GM12878 (cell line): ENCODE data around the gene NUTM1. TPM values are rescaled to one million over a fixed set of nuclear protein-coding genes. Genes with fewer than 3 reads are reported as not detected.

ENCODE experiments used
- ASH2L ChIP-seq: fragments of 300-600, 200-600 bp; sonication (generic); IDR thresholded peaks from 2 replicates; pipeline ENCODE4 v1.6.1; 2017; ENCODE audit warnings: low read depth, mild to moderate bottlenecking, borderline replicate concordance
- ATF3 ChIP-seq: IDR thresholded peaks from 2 replicates; pipeline ENCODE4 v1.6.1; 2011; ENCODE audit warnings: low read depth, mild to moderate bottlenecking, low read length, moderate library complexity, borderline replicate concordance; ENCODE audit errors: extremely low read depth
- BHLHE40 ChIP-seq, 2 experiments: fragments of 450-650 bp in 1 of 2; IDR thresholded peaks; 2 replicates each; pipeline ENCODE4 v1.6.1; 2011 to 2017; ENCODE audit warnings: low read depth in 2 of 2, borderline replicate concordance in 1 of 2, improper control_type of control experiment in 1 of 2, low read length in 1 of 2, mild to moderate bottlenecking in 1 of 2
- CBX3 ChIP-seq: fragments of 200-600 bp; sonication (generic); IDR thresholded peaks from 2 replicates; pipeline ENCODE4 v1.6.1; 2016; ENCODE audit warnings: low read depth, borderline replicate concordance
- CHD2 ChIP-seq: IDR thresholded peaks from 2 replicates; pipeline ENCODE4 v1.6.1; 2011; ENCODE audit warnings: low read depth, low read length, improper control_type of control experiment, borderline replicate concordance
- GATAD2B ChIP-seq: fragments of 450-650 bp; conservative IDR thresholded peaks from 2 replicates; pipeline ENCODE4 v1.6.1; 2017; ENCODE audit warnings: low read depth, mild to moderate bottlenecking, moderate library complexity
- HCFC1 ChIP-seq: fragments of 150-350 bp; IDR thresholded peaks from 2 replicates; pipeline ENCODE4 v1.6.1; 2014; ENCODE audit warnings: low read length
- IKZF2 ChIP-seq, 2 experiments: fragments of 450-650 bp; IDR thresholded peaks; 2 replicates each; pipeline ENCODE4 v1.6.1; 2017; ENCODE audit warnings: mild to moderate bottlenecking in 2 of 2, moderate library complexity in 2 of 2
- MXI1 ChIP-seq: fragments of 150-350 bp; IDR thresholded peaks from 2 replicates; pipeline ENCODE4 v1.6.1; 2011; ENCODE audit warnings: low read depth, mild to moderate bottlenecking, inconsistent platforms, low read length, improper control_type of control experiment
- NBN ChIP-seq: fragments of 450-650 bp; IDR thresholded peaks from 2 replicates; pipeline ENCODE4 v1.6.1; 2016
- NFXL1 ChIP-seq: fragments of 450-650 bp; IDR thresholded peaks from 2 replicates; pipeline ENCODE4 v1.6.1; 2017; ENCODE audit warnings: antibody characterized with exemption, mild to moderate bottlenecking, borderline replicate concordance
- NRF1 ChIP-seq: conservative IDR thresholded peaks from 2 replicates; pipeline ENCODE4 v1.6.1; 2011; ENCODE audit warnings: mild to moderate bottlenecking, low read depth, low read length, improper control_type of control experiment
- POLR2A ChIP-seq: IDR thresholded peaks from 2 replicates; pipeline ENCODE4 v1.6.1; 2011; ENCODE audit warnings: low read depth, mild to moderate bottlenecking, low read length
- RB1 ChIP-seq: fragments of 450-650 bp; formaldehyde crosslinking; IDR thresholded peaks from 2 replicates; pipeline ENCODE4 v1.6.1; 2017; ENCODE audit warnings: mild to moderate bottlenecking, borderline replicate concordance
- RBBP5 ChIP-seq: fragments of 200-600 bp; sonication (generic); conservative IDR thresholded peaks from 2 replicates; pipeline ENCODE4 v1.6.1; 2016
- SIX5 ChIP-seq: IDR thresholded peaks from 2 replicates; pipeline ENCODE4 v1.6.1; 2011; ENCODE audit warnings: mild to moderate bottlenecking, low read depth, low read length, moderate library complexity; ENCODE audit not compliant: severe bottlenecking
- SMARCA5 ChIP-seq: fragments of 450-650 bp; IDR thresholded peaks from 2 replicates; pipeline ENCODE4 v1.6.1; 2017; ENCODE audit warnings: mild to moderate bottlenecking
- TCF12 ChIP-seq: IDR thresholded peaks from 2 replicates; pipeline ENCODE4 v1.6.1; 2011; ENCODE audit warnings: low read depth, mild to moderate bottlenecking, low read length
- TCF3 ChIP-seq: IDR thresholded peaks from 2 replicates; pipeline ENCODE4 v1.6.1; 2012; ENCODE audit warnings: low read depth, mild to moderate bottlenecking, low read length, borderline replicate concordance; ENCODE audit not compliant: insufficient read depth
- ZNF622 ChIP-seq: fragments of 450-650 bp; IDR thresholded peaks from 2 replicates; pipeline ENCODE4 v1.6.1; 2017; ENCODE audit warnings: mild to moderate bottlenecking, inconsistent platforms
- polyA plus RNA-seq, 11 experiments: library from polyadenylated mRNA; depleted of rRNA in 4 of 11; unstranded in 6 of 11; stranded (reverse) in 5 of 11; fragments of >200 nt; fragmentation: Nextera tagmentation in 4 of 11; fragmentation: Illumina TruSeq in 1 of 11; extraction: Ambion mirVana in 4 of 11; extraction: Trizol in 1 of 11; gene quantifications; 1 replicate in 1 of 11; 2 replicates in 10 of 11; pipeline versions ENCODE4 v1.2.1 to v1.2.3, GENCODE V29; 2011 to 2016; ENCODE audit warnings: inconsistent platforms in 2 of 11, missing spikeins in 2 of 11, low read depth in 1 of 11
- total RNA-seq, 4 experiments: library from RNA; depleted of rRNA in 3 of 4; stranded (reverse); fragments of >200 nt in 3 of 4; fragmentation: Illumina TruSeq in 1 of 4; extraction: Trizol in 1 of 4; gene quantifications; 2 replicates each; pipeline versions ENCODE4 v1.2.1 to v1.2.3, GENCODE V29; 2013 to 2021
- TF ChIP-seq, protein P1 (sequence below): IDR thresholded peaks from 2 replicates; pipeline ENCODE4 v1.6.1; 2012; ENCODE audit warnings: low read depth, low read length, improper control_type of control experiment
- TF ChIP-seq, protein P2 (sequence below): IDR thresholded peaks from 2 replicates; pipeline ENCODE4 v1.6.1; 2012; ENCODE audit warnings: improper control_type of control experiment, low read depth, low read length; ENCODE audit not compliant: insufficient replicate concordance
- TF ChIP-seq, protein P3 (sequence below), 3 experiments: IDR thresholded peaks in 2 of 3; conservative IDR thresholded peaks in 1 of 3; 2 replicates each; pipeline ENCODE4 v1.5.1; 2011; ENCODE audit warnings: low read depth in 3 of 3, low read length in 3 of 3, mild to moderate bottlenecking in 3 of 3, control low read depth in 2 of 3, moderate library complexity in 2 of 3, inconsistent platforms in 1 of 3, mixed read lengths in 1 of 3; ENCODE audit not compliant: control insufficient read depth in 2 of 3, insufficient read depth in 1 of 3; ENCODE audit errors: extremely low read depth in 1 of 3

NUTM1 gene
- total and polyA plus RNA-seq, 10 of the 15 experiments (the other 5 are each of a cell fraction or from before 2014, with no cell fraction given), result under 0.01 to 0.05 TPM; not detected in 8

DNA sequence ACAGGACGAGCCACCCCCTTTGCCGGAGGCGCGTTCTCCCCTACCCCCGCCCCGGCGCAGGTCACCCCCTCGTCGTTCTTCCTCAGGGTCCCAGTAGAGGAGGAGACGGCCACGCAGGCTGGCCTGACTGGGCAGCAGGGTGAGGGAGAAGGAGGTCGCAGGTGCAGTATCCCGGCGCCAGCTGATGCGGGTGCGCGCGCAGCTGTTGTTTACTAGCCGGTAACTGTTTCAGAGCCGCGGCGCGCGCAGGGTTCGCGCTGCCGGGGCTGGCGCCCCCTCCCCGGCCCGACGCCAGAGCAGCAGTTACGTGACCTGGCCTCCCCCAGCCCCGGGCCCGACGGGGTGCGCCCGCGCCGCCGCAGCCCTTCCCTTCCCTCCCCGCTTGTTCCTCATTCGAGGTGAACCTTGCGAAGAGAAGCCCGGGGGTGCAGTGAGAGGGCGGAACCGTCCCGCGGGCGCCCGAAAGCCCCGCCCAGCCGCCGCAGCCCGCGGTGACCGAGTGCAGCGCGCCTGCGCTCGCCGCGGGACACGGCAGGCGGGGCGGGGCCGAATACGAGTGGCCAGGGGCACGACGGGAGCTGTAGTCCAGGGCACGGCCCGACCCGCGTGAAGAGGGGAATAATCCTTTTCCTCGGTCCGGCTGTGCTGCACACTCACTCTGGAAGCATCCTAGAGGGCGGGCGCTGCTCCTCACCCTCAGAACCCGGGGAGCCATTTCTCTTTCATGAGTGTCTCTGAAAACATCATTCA lies 5.4 kb upstream of the NUTM1 start, which contains the start of gene SLC12A6 (continued):
- no peak for TF ChIP-seq IKZF2 (IDR thresholded peaks at IDR 0.05)
- no peak for TF ChIP-seq ASH2L
- no peak for TF ChIP-seq ATF3
- TF ChIP-seq SMARCA5, result peak; percentile 83; the same call in 1 of the 2 replicates
- TF ChIP-seq, protein P1, sequence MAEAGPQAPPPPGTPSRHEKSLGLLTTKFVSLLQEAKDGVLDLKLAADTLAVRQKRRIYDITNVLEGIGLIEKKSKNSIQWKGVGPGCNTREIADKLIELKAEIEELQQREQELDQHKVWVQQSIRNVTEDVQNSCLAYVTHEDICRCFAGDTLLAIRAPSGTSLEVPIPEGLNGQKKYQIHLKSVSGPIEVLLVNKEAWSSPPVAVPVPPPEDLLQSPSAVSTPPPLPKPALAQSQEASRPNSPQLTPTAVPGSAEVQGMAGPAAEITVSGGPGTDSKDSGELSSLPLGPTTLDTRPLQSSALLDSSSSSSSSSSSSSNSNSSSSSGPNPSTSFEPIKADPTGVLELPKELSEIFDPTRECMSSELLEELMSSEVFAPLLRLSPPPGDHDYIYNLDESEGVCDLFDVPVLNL, result no peak
- peak; percentile 84 for TF ChIP-seq MXI1
- TF ChIP-seq TCF12, result peak; percentile 82
- peak; percentile 88 for TF ChIP-seq HCFC1
- TF ChIP-seq CHD2, result no peak
- TF ChIP-seq CBX3, result no peak
- TF ChIP-seq RB1, result peak; percentile 95
- TF ChIP-seq, protein P2, sequence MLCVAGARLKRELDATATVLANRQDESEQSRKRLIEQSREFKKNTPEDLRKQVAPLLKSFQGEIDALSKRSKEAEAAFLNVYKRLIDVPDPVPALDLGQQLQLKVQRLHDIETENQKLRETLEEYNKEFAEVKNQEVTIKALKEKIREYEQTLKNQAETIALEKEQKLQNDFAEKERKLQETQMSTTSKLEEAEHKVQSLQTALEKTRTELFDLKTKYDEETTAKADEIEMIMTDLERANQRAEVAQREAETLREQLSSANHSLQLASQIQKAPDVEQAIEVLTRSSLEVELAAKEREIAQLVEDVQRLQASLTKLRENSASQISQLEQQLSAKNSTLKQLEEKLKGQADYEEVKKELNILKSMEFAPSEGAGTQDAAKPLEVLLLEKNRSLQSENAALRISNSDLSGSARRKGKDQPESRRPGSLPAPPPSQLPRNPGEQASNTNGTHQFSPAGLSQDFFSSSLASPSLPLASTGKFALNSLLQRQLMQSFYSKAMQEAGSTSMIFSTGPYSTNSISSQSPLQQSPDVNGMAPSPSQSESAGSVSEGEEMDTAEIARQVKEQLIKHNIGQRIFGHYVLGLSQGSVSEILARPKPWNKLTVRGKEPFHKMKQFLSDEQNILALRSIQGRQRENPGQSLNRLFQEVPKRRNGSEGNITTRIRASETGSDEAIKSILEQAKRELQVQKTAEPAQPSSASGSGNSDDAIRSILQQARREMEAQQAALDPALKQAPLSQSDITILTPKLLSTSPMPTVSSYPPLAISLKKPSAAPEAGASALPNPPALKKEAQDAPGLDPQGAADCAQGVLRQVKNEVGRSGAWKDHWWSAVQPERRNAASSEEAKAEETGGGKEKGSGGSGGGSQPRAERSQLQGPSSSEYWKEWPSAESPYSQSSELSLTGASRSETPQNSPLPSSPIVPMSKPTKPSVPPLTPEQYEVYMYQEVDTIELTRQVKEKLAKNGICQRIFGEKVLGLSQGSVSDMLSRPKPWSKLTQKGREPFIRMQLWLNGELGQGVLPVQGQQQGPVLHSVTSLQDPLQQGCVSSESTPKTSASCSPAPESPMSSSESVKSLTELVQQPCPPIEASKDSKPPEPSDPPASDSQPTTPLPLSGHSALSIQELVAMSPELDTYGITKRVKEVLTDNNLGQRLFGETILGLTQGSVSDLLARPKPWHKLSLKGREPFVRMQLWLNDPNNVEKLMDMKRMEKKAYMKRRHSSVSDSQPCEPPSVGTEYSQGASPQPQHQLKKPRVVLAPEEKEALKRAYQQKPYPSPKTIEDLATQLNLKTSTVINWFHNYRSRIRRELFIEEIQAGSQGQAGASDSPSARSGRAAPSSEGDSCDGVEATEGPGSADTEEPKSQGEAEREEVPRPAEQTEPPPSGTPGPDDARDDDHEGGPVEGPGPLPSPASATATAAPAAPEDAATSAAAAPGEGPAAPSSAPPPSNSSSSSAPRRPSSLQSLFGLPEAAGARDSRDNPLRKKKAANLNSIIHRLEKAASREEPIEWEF, result no peak
- peak; percentile 67 for TF ChIP-seq NRF1
- TF ChIP-seq NFXL1, result no peak
- peak; percentile 83; the same call in 1 of the 2 replicates for TF ChIP-seq GATAD2B
- 0 out of 2 replicates have a peak, but pooled peaks have one; percentile 9 for TF ChIP-seq NBN
- peak; percentile 74 for TF ChIP-seq POLR2A
- peak; percentile 75; the same call in 1 of the 2 replicates for TF ChIP-seq TCF3
- no peak for TF ChIP-seq RBBP5
- peak; percentile 72 for TF ChIP-seq SIX5
- TF ChIP-seq, protein P3, sequence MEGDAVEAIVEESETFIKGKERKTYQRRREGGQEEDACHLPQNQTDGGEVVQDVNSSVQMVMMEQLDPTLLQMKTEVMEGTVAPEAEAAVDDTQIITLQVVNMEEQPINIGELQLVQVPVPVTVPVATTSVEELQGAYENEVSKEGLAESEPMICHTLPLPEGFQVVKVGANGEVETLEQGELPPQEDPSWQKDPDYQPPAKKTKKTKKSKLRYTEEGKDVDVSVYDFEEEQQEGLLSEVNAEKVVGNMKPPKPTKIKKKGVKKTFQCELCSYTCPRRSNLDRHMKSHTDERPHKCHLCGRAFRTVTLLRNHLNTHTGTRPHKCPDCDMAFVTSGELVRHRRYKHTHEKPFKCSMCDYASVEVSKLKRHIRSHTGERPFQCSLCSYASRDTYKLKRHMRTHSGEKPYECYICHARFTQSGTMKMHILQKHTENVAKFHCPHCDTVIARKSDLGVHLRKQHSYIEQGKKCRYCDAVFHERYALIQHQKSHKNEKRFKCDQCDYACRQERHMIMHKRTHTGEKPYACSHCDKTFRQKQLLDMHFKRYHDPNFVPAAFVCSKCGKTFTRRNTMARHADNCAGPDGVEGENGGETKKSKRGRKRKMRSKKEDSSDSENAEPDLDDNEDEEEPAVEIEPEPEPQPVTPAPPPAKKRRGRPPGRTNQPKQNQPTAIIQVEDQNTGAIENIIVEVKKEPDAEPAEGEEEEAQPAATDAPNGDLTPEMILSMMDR (IDR thresholded peaks at IDR 0.05 in 2 of 3, conservative IDR thresholded peaks at IDR 0.05 in 1 of 3; ENCODE audit: control insufficient read depth in 2 of 3, extremely low read depth in 1 of 3, insufficient read depth in 1 of 3, low read depth in 3 of 3, low read length in 3 of 3), result no peak
- TF ChIP-seq BHLHE40 (IDR thresholded peaks at IDR 0.05; ENCODE audit: borderline replicate concordance in 1 of 2, low read depth in 2 of 2, low read length in 1 of 2), result peak; percentile 10 to 67; a peak in 1 of 4 replicates
- no peak for TF ChIP-seq ZNF622
